HepG2 (cell line): ENCODE results near the gene ANKS4B. TPM values are rescaled to one million over a fixed set of nuclear protein-coding genes. Genes with fewer than 3 reads are reported as not detected.

ENCODE experiments used
- ARNT2 ChIP-seq: sonication (generic); formaldehyde crosslinking; IDR thresholded peaks from 2 replicates; pipeline ENCODE4 v1.8.0; 2022; ENCODE audit warnings: mild to moderate bottlenecking, low read depth, missing genetic modification reagents, moderate library complexity
- BCL3 ChIP-seq: sonication (generic); formaldehyde crosslinking; IDR thresholded peaks from 2 replicates; pipeline ENCODE4 v1.5.1; 2020; ENCODE audit warnings: mild to moderate bottlenecking, missing genetic modification reagents, moderate library complexity
- BHLHE40 ChIP-seq: IDR thresholded peaks from 2 replicates; pipeline ENCODE4 v1.6.1; 2011; ENCODE audit warnings: low read length, improper control_type of control experiment
- CAMTA2 ChIP-seq: sonication (generic); formaldehyde crosslinking; IDR thresholded peaks from 2 replicates; pipeline ENCODE4 v1.4.0; 2020; ENCODE audit warnings: mild to moderate bottlenecking, missing genetic modification reagents, borderline replicate concordance
- CREBL2 ChIP-seq: sonication (generic); formaldehyde crosslinking; IDR thresholded peaks from 2 replicates; pipeline ENCODE4 v1.8.1; 2023; ENCODE audit warnings: missing genetic modification reagents, mild to moderate bottlenecking, borderline replicate concordance
- ETV5 ChIP-seq: IDR thresholded peaks from 2 replicates; pipeline ENCODE4 v1.6.1; 2018; ENCODE audit warnings: missing biosample characterization, missing genetic modification reagents, inconsistent platforms, borderline replicate concordance
- HDAC6 ChIP-seq: fragments of 200-600 bp; sonication (generic); IDR thresholded peaks from 2 replicates; pipeline ENCODE4 v1.7.0; 2017; ENCODE audit warnings: mild to moderate bottlenecking, antibody characterized with exemption, low read length, low read depth
- HOXD1 ChIP-seq: sonication (generic); formaldehyde crosslinking; IDR thresholded peaks from 2 replicates; pipeline ENCODE4 v1.5.0; 2020; ENCODE audit warnings: missing genetic modification reagents
- JUND ChIP-seq: sonication (generic); formaldehyde crosslinking; IDR thresholded peaks from 2 replicates; pipeline ENCODE4 v1.8.0; 2022; ENCODE audit warnings: mild to moderate bottlenecking, missing genetic modification reagents
- MXD3 ChIP-seq: IDR thresholded peaks from 2 replicates; pipeline ENCODE4 v1.6.1; 2016; ENCODE audit warnings: mild to moderate bottlenecking, missing biosample characterization, missing genetic modification reagents
- PPARG ChIP-seq: conservative IDR thresholded peaks from 2 replicates; pipeline ENCODE4 v1.6.1; 2016; ENCODE audit warnings: missing biosample characterization, missing genetic modification reagents
- RXRA ChIP-seq: sonication (generic); formaldehyde crosslinking; IDR thresholded peaks from 2 replicates; pipeline ENCODE4 v1.5.1; 2020; ENCODE audit warnings: missing genetic modification reagents
- SAFB2 ChIP-seq: sonication (generic); formaldehyde crosslinking; IDR thresholded peaks from 2 replicates; pipeline ENCODE4 v1.5.1; 2020; ENCODE audit warnings: missing genetic modification reagents, low read depth, mild to moderate bottlenecking, borderline replicate concordance
- TFAP4 ChIP-seq: sonication (generic); IDR thresholded peaks from 2 replicates; pipeline ENCODE4 v1.6.1; 2016; ENCODE audit warnings: low read depth, borderline replicate concordance
- U2AF1 ChIP-seq: fragments of 200-400 bp; formaldehyde crosslinking; optimal IDR thresholded peaks from 2 replicates; pipeline ENCODE3; 2017; ENCODE audit warnings: mild to moderate bottlenecking, low read depth, low read length
- U2AF2 ChIP-seq: fragments of 200-400 bp; formaldehyde crosslinking; IDR thresholded peaks from 2 replicates; pipeline ENCODE4 v1.6.1; 2017; ENCODE audit warnings: low read depth, mild to moderate bottlenecking, low read length
- ZKSCAN1 ChIP-seq: fragments of 150-350 bp; IDR thresholded peaks from 2 replicates; pipeline ENCODE4 v1.6.1; 2014; ENCODE audit warnings: low read length
- ZNF235 ChIP-seq: sonication (generic); formaldehyde crosslinking; IDR thresholded peaks from 2 replicates; pipeline ENCODE4 v1.8.1; 2023; ENCODE audit warnings: mild to moderate bottlenecking, missing genetic modification reagents, borderline replicate concordance
- ZNF550 ChIP-seq: sonication (generic); formaldehyde crosslinking; IDR thresholded peaks from 2 replicates; pipeline ENCODE4 v1.4.0; 2020; ENCODE audit warnings: mild to moderate bottlenecking, missing genetic modification reagents, borderline replicate concordance
- ZNF614 ChIP-seq: IDR thresholded peaks from 2 replicates; pipeline ENCODE4 v1.6.1; 2018; ENCODE audit warnings: missing biosample characterization, missing genetic modification reagents, inconsistent platforms, borderline replicate concordance
- ZNF672 ChIP-seq: sonication (generic); formaldehyde crosslinking; IDR thresholded peaks from 2 replicates; pipeline ENCODE4 v1.8.1; 2022; ENCODE audit warnings: missing genetic modification reagents
- ZNF704 ChIP-seq: sonication (generic); formaldehyde crosslinking; IDR thresholded peaks from 2 replicates; pipeline ENCODE4 v1.8.1; 2023; ENCODE audit warnings: mild to moderate bottlenecking, inconsistent platforms, moderate library complexity, missing genetic modification reagents, borderline replicate concordance
- ZNF710 ChIP-seq: sonication (generic); formaldehyde crosslinking; IDR thresholded peaks from 2 replicates; pipeline ENCODE4 v1.5.0; 2020; ENCODE audit warnings: mild to moderate bottlenecking, missing genetic modification reagents, borderline replicate concordance
- polyA plus RNA-seq, 8 experiments: library from polyadenylated mRNA; depleted of rRNA in 3 of 8; stranded (reverse) in 7 of 8; unstranded in 1 of 8; fragments of >200 nt; fragmentation: Illumina TruSeq in 4 of 8; extraction: Trizol in 4 of 8; gene quantifications; 2 replicates each; pipeline versions ENCODE4 v1.2.1 to v1.2.3, GENCODE V29; 2011 to 2016; ENCODE audit warnings: low read depth in 4 of 8, missing spikeins in 1 of 8, mixed read lengths in 1 of 8; ENCODE audit not compliant: insufficient read depth in 1 of 8
- total RNA-seq, 5 experiments: library from RNA; depleted of rRNA; stranded (reverse); fragments of >200 nt; fragmentation: Illumina TruSeq; extraction: Trizol; gene quantifications; 2 replicates each; pipeline ENCODE4 v1.2.3, GENCODE V29; 2016; ENCODE audit warnings: low read depth in 1 of 5

ANKS4B gene
- total and polyA plus RNA-seq, 2 of the 13 experiments (the other 11 are each of a cell fraction or from before 2014, with no cell fraction given): 6.5 to 30.0 TPM

- TF ChIP-seq ZNF704 (CRISPR knock-in tag) (no peak), CREBL2 (no peak), HOXD1 (0 out of 2 replicates have a peak, but pooled peaks have one; percentile 42), BCL3 (peak; percentile 44; the same call in 1 of the 2 replicates), JUND (0 out of 2 replicates have a peak, but pooled peaks have one; percentile 39), HDAC6 (no peak), PPARG (CRISPR knock-in tag) (0 out of 2 replicates have a peak, but pooled peaks have one; percentile 33), MXD3 (CRISPR knock-in tag) (peak; percentile 56), ZNF672 (CRISPR knock-in tag) (no peak), SAFB2 (CRISPR knock-in tag) (peak; percentile 85; the same call in 1 of the 2 replicates), BHLHE40 (peak; percentile 35; the same call in 1 of the 2 replicates), ETV5 (peak; percentile 67), U2AF1 (no peak), TFAP4 (peak; percentile 36; the same call in 1 of the 2 replicates), ZNF614 (CRISPR knock-in tag) (0 out of 2 replicates have a peak, but pooled peaks have one; percentile 31), ZKSCAN1 (0 out of 2 replicates have a peak, but pooled peaks have one; percentile 32), CAMTA2 (CRISPR knock-in tag) (no peak), ZNF550 (CRISPR knock-in tag) (peak; percentile 75; the same call in 1 of the 2 replicates), ZNF235 (0 out of 2 replicates have a peak, but pooled peaks have one; percentile 24), ZNF710 (peak; percentile 73; the same call in 1 of the 2 replicates), U2AF2 (no peak), RXRA (peak; percentile 74), ARNT2 (CRISPR knock-in tag) (peak; percentile 82)
Measured at GRCh38 chr16:21277927-21278706, 44.6 kb downstream of the ANKS4B start, which contains the start of gene CRYM (continued).
